ENCODE data around the gene LAMA2. TPM values are rescaled to one million over a fixed set of nuclear protein-coding genes. Genes with fewer than 3 reads are reported as not detected.

The LAMA2 gene
- total RNA-seq, 1 experiment from 2014 or later: 2.2 TPM

GRCh38 chr6:129008591-129008990 lies 125.7 kb downstream of the LAMA2 start:
- Mint-ChIP-seq H3K4me3 (ENCODE audit: unreplicated experiment) (no peak overlapping the region), H3K27ac (ENCODE audit: low read depth, unreplicated experiment) (no peak overlapping the region), H3K9me3 (ENCODE audit: unreplicated experiment) (no peaks in the 10 kb centered on the region), H3K27me3 (ENCODE audit: insufficient read depth, unreplicated experiment) (peaks cover 87% of the 10 kb centered on the region), H3K4me1 (ENCODE audit: insufficient read depth, unreplicated experiment) (no peaks in the 10 kb centered on the region), H3K36me3 (ENCODE audit: insufficient read depth, unreplicated experiment) (no peaks in the 10 kb centered on the region)
- intact Hi-C loops (cut with micrococcal nuclease): no loop called here
- no peak for TF ChIP-seq CTCF (IDR thresholded peaks at IDR 0.05; ENCODE audit: unreplicated experiment)
- ChIA-PET CTCF (no interaction called here), POLR2A (interaction anchor here (0.6 kb wide), 1 partner anchor 66 kb away, joined by 3 read pairs; no protein-coding TSS in a partner anchor)
- no peak for DNase-seq (ENCODE audit: unreplicated experiment)
- no TSS peak for BruUV-seq (replicated peaks)

- BruUV-seq (replicated peaks): no TSS peak
- Mint-ChIP-seq H3K4me1 (ENCODE audit: insufficient read depth, unreplicated experiment) (no peaks in the 10 kb centered on the region), H3K4me3 (ENCODE audit: unreplicated experiment) (no peak overlapping the region), H3K9me3 (ENCODE audit: unreplicated experiment) (no peaks in the 10 kb centered on the region), H3K36me3 (ENCODE audit: insufficient read depth, unreplicated experiment) (no peaks in the 10 kb centered on the region), H3K27me3 (ENCODE audit: insufficient read depth, unreplicated experiment) (peaks cover 97% of the 10 kb centered on the region), H3K27ac (ENCODE audit: low read depth, unreplicated experiment) (no peak overlapping the region)
- ChIA-PET CTCF (no interaction called here), POLR2A (interaction anchor here (0.6 kb wide), 1 partner anchor 31 kb away, joined by 3 read pairs; no protein-coding TSS in a partner anchor)
- no peak for TF ChIP-seq CTCF (IDR thresholded peaks at IDR 0.05; ENCODE audit: unreplicated experiment)
- DNase-seq (ENCODE audit: unreplicated experiment): no peak
- intact Hi-C loops (cut with micrococcal nuclease): no loop called here
These were observed 126.9 kb downstream of the LAMA2 start for GRCh38 chr6:129009851-129010250.

- no peak overlapping the region for H3K4me3 Mint-ChIP-seq (ENCODE audit: unreplicated experiment)
- BruUV-seq (replicated peaks): no TSS peak
- POLR2A ChIA-PET: interaction anchor here (0.6 kb wide), 1 partner anchor 454 kb away, joined by 4 read pairs; no protein-coding TSS in a partner anchor
These were observed 131.4 kb downstream of the LAMA2 start for GRCh38 chr6:129014302-129014701.

GRCh38 chr6:129015721-129016120 lies 132.8 kb downstream of the LAMA2 start:
- Mint-ChIP-seq H3K9me3 (ENCODE audit: unreplicated experiment) (no peaks in the 10 kb centered on the region), H3K4me3 (ENCODE audit: unreplicated experiment) (no peak overlapping the region), H3K36me3 (ENCODE audit: insufficient read depth, unreplicated experiment) (peaks cover 6% of the 10 kb centered on the region), H3K4me1 (ENCODE audit: insufficient read depth, unreplicated experiment) (no peaks in the 10 kb centered on the region), H3K27ac (ENCODE audit: low read depth, unreplicated experiment) (no peak overlapping the region), H3K27me3 (ENCODE audit: insufficient read depth, unreplicated experiment) (peaks cover 72% of the 10 kb centered on the region)
- no peak for DNase-seq (ENCODE audit: unreplicated experiment)
- intact Hi-C loops (cut with micrococcal nuclease): no loop called here
- BruUV-seq (replicated peaks): no TSS peak
- CTCF ChIA-PET: no interaction called here
- no peak for TF ChIP-seq CTCF (IDR thresholded peaks at IDR 0.05; ENCODE audit: unreplicated experiment)
- POLR2A ChIA-PET: no interaction called here

More at GRCh38 chr6:129014302-129014701, 131.4 kb downstream of the LAMA2 start:
- Mint-ChIP-seq H3K27ac (ENCODE audit: low read depth, unreplicated experiment) (no peak overlapping the region), H3K9me3 (ENCODE audit: unreplicated experiment) (no peaks in the 10 kb centered on the region), H3K4me1 (ENCODE audit: insufficient read depth, unreplicated experiment) (no peaks in the 10 kb centered on the region), H3K36me3 (ENCODE audit: insufficient read depth, unreplicated experiment) (no peaks in the 10 kb centered on the region), H3K27me3 (ENCODE audit: insufficient read depth, unreplicated experiment) (peaks cover 72% of the 10 kb centered on the region)
- CTCF ChIA-PET: interaction anchor here (0.6 to 0.9 kb wide), 2 partner anchors 88 to 476 kb away, joined by 3 to 4 read pairs; no protein-coding TSS in a partner anchor
- intact Hi-C loops (cut with micrococcal nuclease): no loop called here
- TF ChIP-seq CTCF (IDR thresholded peaks at IDR 0.05; ENCODE audit: unreplicated experiment): no peak
- DNase-seq (ENCODE audit: unreplicated experiment): no peak
